HepG2 (cell line): ENCODE measurements around the gene ZNF189. TPM values are rescaled to one million over a fixed set of nuclear protein-coding genes. Genes with fewer than 3 reads are reported as not detected.
A peak's percentile ranks its signal among the peaks of the same experiment; 100 is the strongest.

Source experiments
- ATF7 ChIP-seq, 2 experiments: fragments of 450-650 bp in 1 of 2; sonication (generic) in 1 of 2; formaldehyde crosslinking in 1 of 2; IDR thresholded peaks; 2 replicates each; pipeline versions ENCODE4 v1.4.0 to v1.6.1; 2016 to 2020; ENCODE audit warnings: antibody characterized with exemption in 1 of 2, mild to moderate bottlenecking in 1 of 2, missing genetic modification reagents in 1 of 2
- ELF4 ChIP-seq: sonication (generic); formaldehyde crosslinking; IDR thresholded peaks from 2 replicates; pipeline ENCODE4 v1.5.0; 2020; ENCODE audit warnings: missing genetic modification reagents, mild to moderate bottlenecking, moderate library complexity, borderline replicate concordance
- GATAD1 ChIP-seq: IDR thresholded peaks from 2 replicates; pipeline ENCODE4 v1.6.1; 2016; ENCODE audit warnings: missing genetic modification reagents, missing compliant biosample characterization
- HNRNPLL ChIP-seq: fragments of 200-400 bp; formaldehyde crosslinking; IDR thresholded peaks from 2 replicates; pipeline ENCODE4 v1.6.1; 2017; ENCODE audit warnings: mild to moderate bottlenecking, low read depth, low read length; ENCODE audit not compliant: poor library complexity, severe bottlenecking
- MED13 ChIP-seq: sonication (generic); formaldehyde crosslinking; IDR thresholded peaks from 2 replicates; pipeline ENCODE4 v1.5.0; 2020; ENCODE audit warnings: missing genetic modification reagents
- NR3C1 ChIP-seq: sonication (generic); formaldehyde crosslinking; IDR thresholded peaks from 2 replicates; pipeline ENCODE4 v1.4.0; 2020; ENCODE audit warnings: missing genetic modification reagents
- NRL ChIP-seq: sonication (generic); formaldehyde crosslinking; IDR thresholded peaks from 2 replicates; pipeline ENCODE4 v1.5.0; 2020; ENCODE audit warnings: missing genetic modification reagents, mild to moderate bottlenecking, moderate library complexity, borderline replicate concordance
- PLRG1 ChIP-seq: fragments of 450-650 bp; conservative IDR thresholded peaks from 2 replicates; pipeline ENCODE4 v1.6.1; 2016
- POGZ ChIP-seq: sonication (generic); formaldehyde crosslinking; IDR thresholded peaks from 2 replicates; pipeline ENCODE4 v1.4.0; 2020; ENCODE audit warnings: mild to moderate bottlenecking, missing genetic modification reagents
- PTBP1 ChIP-seq: fragments of 200-400 bp; formaldehyde crosslinking; IDR thresholded peaks from 2 replicates; pipeline ENCODE4 v1.6.1; 2018; ENCODE audit warnings: low read length, low read depth; ENCODE audit not compliant: poor library complexity, severe bottlenecking
- XRCC5 ChIP-seq: fragments of 200-400 bp; formaldehyde crosslinking; optimal IDR thresholded peaks from 2 replicates; pipeline ENCODE3; 2017; ENCODE audit warnings: mild to moderate bottlenecking, low read length
- ZNF235 ChIP-seq: sonication (generic); formaldehyde crosslinking; IDR thresholded peaks from 2 replicates; pipeline ENCODE4 v1.8.1; 2023; ENCODE audit warnings: mild to moderate bottlenecking, missing genetic modification reagents, borderline replicate concordance
- ZNF460 ChIP-seq: sonication (generic); formaldehyde crosslinking; IDR thresholded peaks from 2 replicates; pipeline ENCODE4 v1.5.1; 2020; ENCODE audit warnings: missing genetic modification reagents, mild to moderate bottlenecking, borderline replicate concordance
- ZNF501 ChIP-seq: sonication (generic); formaldehyde crosslinking; IDR thresholded peaks from 2 replicates; pipeline ENCODE4 v1.5.1; 2020; ENCODE audit warnings: mild to moderate bottlenecking, moderate library complexity, missing genetic modification reagents
- ZNF550 ChIP-seq: sonication (generic); formaldehyde crosslinking; IDR thresholded peaks from 2 replicates; pipeline ENCODE4 v1.4.0; 2020; ENCODE audit warnings: mild to moderate bottlenecking, missing genetic modification reagents, borderline replicate concordance
- ZNF777 ChIP-seq: sonication (generic); formaldehyde crosslinking; IDR thresholded peaks from 2 replicates; pipeline ENCODE4 v1.4.0; 2020; ENCODE audit warnings: missing genetic modification reagents
- polyA plus RNA-seq, 8 experiments: library from polyadenylated mRNA; depleted of rRNA in 3 of 8; stranded (reverse) in 7 of 8; unstranded in 1 of 8; fragments of >200 nt; fragmentation: Illumina TruSeq in 4 of 8; extraction: Trizol in 4 of 8; gene quantifications; 2 replicates each; pipeline versions ENCODE4 v1.2.1 to v1.2.3, GENCODE V29; 2011 to 2016; ENCODE audit warnings: low read depth in 4 of 8, missing spikeins in 1 of 8, mixed read lengths in 1 of 8; ENCODE audit not compliant: insufficient read depth in 1 of 8
- total RNA-seq, 5 experiments: library from RNA; depleted of rRNA; stranded (reverse); fragments of >200 nt; fragmentation: Illumina TruSeq; extraction: Trizol; gene quantifications; 2 replicates each; pipeline ENCODE4 v1.2.3, GENCODE V29; 2016; ENCODE audit warnings: low read depth in 1 of 5
- TF ChIP-seq, protein P1 (sequence below): sonication (generic); formaldehyde crosslinking; IDR thresholded peaks from 2 replicates; pipeline ENCODE4 v1.4.0; 2020; ENCODE audit warnings: mild to moderate bottlenecking, missing genetic modification reagents
- TF ChIP-seq, protein P2 (sequence below): sonication (generic); formaldehyde crosslinking; IDR thresholded peaks from 2 replicates; pipeline ENCODE4 v1.5.1; 2020; ENCODE audit warnings: mild to moderate bottlenecking, moderate library complexity, missing genetic modification reagents
- TF ChIP-seq, protein P3 (sequence below), 2 experiments: sonication (generic) in 1 of 2; formaldehyde crosslinking in 1 of 2; IDR thresholded peaks; 2 replicates each; pipeline versions ENCODE4 v1.6.1 to v1.9.0; 2014 to 2022; ENCODE audit warnings: antibody characterized with exemption in 1 of 2, borderline replicate concordance in 1 of 2, inconsistent platforms in 1 of 2, low read depth in 1 of 2, missing genetic modification reagents in 1 of 2
- TF ChIP-seq, protein P4 (sequence below): fragments of 450-650 bp; IDR thresholded peaks from 2 replicates; pipeline ENCODE4 v1.6.1; 2017; ENCODE audit warnings: mild to moderate bottlenecking

Gene ZNF189
- total and polyA plus RNA-seq, 2 of the 13 experiments (the other 11 are each of a cell fraction or from before 2014, with no cell fraction given), result 8.4 to 50.0 TPM

DNA sequence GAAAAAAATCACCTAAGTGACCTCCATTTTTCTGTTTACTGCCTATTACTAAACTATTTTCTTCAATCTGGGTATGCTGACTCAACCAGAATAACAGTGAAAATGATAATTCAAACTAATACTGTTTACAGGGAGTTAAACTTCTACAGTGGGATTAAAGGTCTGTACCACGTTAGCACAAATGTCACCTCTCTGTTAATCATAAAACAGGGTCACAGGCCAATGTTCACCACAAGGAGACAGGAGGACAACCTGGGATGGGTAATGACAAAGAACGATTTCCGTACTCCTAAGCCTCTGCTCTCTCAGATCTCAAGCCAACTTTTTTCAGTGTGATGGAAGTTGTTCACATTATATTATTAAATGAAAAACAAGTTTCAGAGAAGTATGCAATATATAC, 34.6 kb downstream of the ZNF189 start (continued):
- TF ChIP-seq ZNF777, result no peak
- TF ChIP-seq PLRG1, result no peak
- no peak for TF ChIP-seq PTBP1
- no peak for TF ChIP-seq NRL (CRISPR knock-in tag)
- no peak for TF ChIP-seq ZNF550 (CRISPR knock-in tag)
- no peak for TF ChIP-seq HNRNPLL
- TF ChIP-seq GATAD1, result no peak
- TF ChIP-seq, protein P1, sequence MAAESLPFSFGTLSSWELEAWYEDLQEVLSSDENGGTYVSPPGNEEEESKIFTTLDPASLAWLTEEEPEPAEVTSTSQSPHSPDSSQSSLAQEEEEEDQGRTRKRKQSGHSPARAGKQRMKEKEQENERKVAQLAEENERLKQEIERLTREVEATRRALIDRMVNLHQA, result no peak
- TF ChIP-seq, protein P2, sequence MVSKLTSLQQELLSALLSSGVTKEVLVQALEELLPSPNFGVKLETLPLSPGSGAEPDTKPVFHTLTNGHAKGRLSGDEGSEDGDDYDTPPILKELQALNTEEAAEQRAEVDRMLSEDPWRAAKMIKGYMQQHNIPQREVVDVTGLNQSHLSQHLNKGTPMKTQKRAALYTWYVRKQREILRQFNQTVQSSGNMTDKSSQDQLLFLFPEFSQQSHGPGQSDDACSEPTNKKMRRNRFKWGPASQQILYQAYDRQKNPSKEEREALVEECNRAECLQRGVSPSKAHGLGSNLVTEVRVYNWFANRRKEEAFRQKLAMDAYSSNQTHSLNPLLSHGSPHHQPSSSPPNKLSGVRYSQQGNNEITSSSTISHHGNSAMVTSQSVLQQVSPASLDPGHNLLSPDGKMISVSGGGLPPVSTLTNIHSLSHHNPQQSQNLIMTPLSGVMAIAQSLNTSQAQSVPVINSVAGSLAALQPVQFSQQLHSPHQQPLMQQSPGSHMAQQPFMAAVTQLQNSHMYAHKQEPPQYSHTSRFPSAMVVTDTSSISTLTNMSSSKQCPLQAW, result peak; percentile 99
- TF ChIP-seq MED13 (CRISPR knock-in tag), result peak; percentile 76; the same call in 1 of the 2 replicates
- no peak for TF ChIP-seq NR3C1 (CRISPR knock-in tag)
- TF ChIP-seq, protein P3, sequence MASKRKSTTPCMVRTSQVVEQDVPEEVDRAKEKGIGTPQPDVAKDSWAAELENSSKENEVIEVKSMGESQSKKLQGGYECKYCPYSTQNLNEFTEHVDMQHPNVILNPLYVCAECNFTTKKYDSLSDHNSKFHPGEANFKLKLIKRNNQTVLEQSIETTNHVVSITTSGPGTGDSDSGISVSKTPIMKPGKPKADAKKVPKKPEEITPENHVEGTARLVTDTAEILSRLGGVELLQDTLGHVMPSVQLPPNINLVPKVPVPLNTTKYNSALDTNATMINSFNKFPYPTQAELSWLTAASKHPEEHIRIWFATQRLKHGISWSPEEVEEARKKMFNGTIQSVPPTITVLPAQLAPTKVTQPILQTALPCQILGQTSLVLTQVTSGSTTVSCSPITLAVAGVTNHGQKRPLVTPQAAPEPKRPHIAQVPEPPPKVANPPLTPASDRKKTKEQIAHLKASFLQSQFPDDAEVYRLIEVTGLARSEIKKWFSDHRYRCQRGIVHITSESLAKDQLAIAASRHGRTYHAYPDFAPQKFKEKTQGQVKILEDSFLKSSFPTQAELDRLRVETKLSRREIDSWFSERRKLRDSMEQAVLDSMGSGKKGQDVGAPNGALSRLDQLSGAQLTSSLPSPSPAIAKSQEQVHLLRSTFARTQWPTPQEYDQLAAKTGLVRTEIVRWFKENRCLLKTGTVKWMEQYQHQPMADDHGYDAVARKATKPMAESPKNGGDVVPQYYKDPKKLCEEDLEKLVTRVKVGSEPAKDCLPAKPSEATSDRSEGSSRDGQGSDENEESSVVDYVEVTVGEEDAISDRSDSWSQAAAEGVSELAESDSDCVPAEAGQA (IDR thresholded peaks at IDR 0.05; ENCODE audit: low read depth), result no peak
- TF ChIP-seq, protein P3 (CRISPR knock-in tag; IDR thresholded peaks at IDR 0.05; ENCODE audit: borderline replicate concordance), result no peak
- no peak for TF ChIP-seq ZNF501
- no peak for TF ChIP-seq XRCC5
- TF ChIP-seq, protein P4, sequence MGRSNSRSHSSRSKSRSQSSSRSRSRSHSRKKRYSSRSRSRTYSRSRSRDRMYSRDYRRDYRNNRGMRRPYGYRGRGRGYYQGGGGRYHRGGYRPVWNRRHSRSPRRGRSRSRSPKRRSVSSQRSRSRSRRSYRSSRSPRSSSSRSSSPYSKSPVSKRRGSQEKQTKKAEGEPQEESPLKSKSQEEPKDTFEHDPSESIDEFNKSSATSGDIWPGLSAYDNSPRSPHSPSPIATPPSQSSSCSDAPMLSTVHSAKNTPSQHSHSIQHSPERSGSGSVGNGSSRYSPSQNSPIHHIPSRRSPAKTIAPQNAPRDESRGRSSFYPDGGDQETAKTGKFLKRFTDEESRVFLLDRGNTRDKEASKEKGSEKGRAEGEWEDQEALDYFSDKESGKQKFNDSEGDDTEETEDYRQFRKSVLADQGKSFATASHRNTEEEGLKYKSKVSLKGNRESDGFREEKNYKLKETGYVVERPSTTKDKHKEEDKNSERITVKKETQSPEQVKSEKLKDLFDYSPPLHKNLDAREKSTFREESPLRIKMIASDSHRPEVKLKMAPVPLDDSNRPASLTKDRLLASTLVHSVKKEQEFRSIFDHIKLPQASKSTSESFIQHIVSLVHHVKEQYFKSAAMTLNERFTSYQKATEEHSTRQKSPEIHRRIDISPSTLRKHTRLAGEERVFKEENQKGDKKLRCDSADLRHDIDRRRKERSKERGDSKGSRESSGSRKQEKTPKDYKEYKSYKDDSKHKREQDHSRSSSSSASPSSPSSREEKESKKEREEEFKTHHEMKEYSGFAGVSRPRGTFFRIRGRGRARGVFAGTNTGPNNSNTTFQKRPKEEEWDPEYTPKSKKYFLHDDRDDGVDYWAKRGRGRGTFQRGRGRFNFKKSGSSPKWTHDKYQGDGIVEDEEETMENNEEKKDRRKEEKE, result no peak
- peak; percentile 98 for TF ChIP-seq POGZ
- TF ChIP-seq ATF7 (IDR thresholded peaks at IDR 0.05), result no peak
- no peak for TF ChIP-seq ATF7 (CRISPR knock-in tag; IDR thresholded peaks at IDR 0.05)
- no peak for TF ChIP-seq ELF4 (CRISPR knock-in tag)
- no peak for TF ChIP-seq ZNF460 (CRISPR knock-in tag)
- TF ChIP-seq ZNF235 (CRISPR knock-in tag), result no peak
